DMS 273 (cell line): Measurements from ENCODE around the gene CACNA2D1.
"Not testable (repeated sequence)": the region's sequence is repeated elsewhere in the genome, so short reads cannot be mapped to it uniquely, and the experiment has no call there.

ENCODE experiments used
- DNase-seq: peaks from one replicate; lab custom pipeline; 2025; ENCODE audit not compliant: unreplicated experiment; lab: John Stamatoyannopoulos, UW

Gene CACNA2D1

GRCh38 chr7:82434275-82435022, 9.1 kb downstream of the CACNA2D1 start:
- DNase-seq = no peak

GRCh38 chr7:82433507-82433906, 10.1 kb downstream of the CACNA2D1 start:
- DNase-seq = no peak

GRCh38 chr7:82432743-82433142, 10.8 kb downstream of the CACNA2D1 start:
- not testable (repeated sequence) for DNase-seq

- no peak for DNase-seq
Observed at GRCh38 chr7:82430500-82431465, 12.8 kb downstream of the CACNA2D1 start.

- peak; percentile 63 for DNase-seq
Observed at GRCh38 chr7:82429408-82429807, 14.2 kb downstream of the CACNA2D1 start.

- peak; percentile 44 for DNase-seq
Observed at GRCh38 chr7:82428186-82428961, 15.2 kb downstream of the CACNA2D1 start.

- no peak for DNase-seq
Observed at GRCh38 chr7:82423446-82423845, 20.1 kb downstream of the CACNA2D1 start.

GRCh38 chr7:82419200-82419599, 24.4 kb downstream of the CACNA2D1 start:
- peak; percentile 16 for DNase-seq

GRCh38 chr7:82417898-82418297, 25.7 kb downstream of the CACNA2D1 start:
- no peak for DNase-seq

- no peak for DNase-seq
Observed at GRCh38 chr7:82416402-82416801, 27.2 kb downstream of the CACNA2D1 start.

GRCh38 chr7:82414389-82414788, 29.2 kb downstream of the CACNA2D1 start:
- DNase-seq = no peak

GRCh38 chr7:82413237-82413636, 30.3 kb downstream of the CACNA2D1 start:
- DNase-seq = peak; percentile 12

GRCh38 chr7:82411732-82412131, 31.8 kb downstream of the CACNA2D1 start:
- no peak for DNase-seq

- peak; percentile 28 for DNase-seq
Observed at GRCh38 chr7:82410461-82410860, 33.1 kb downstream of the CACNA2D1 start.

GRCh38 chr7:82406937-82407336, 36.6 kb downstream of the CACNA2D1 start:
- DNase-seq = peak; percentile 21

GRCh38 chr7:82405301-82405700, 38.3 kb downstream of the CACNA2D1 start:
- DNase-seq = no peak

- no peak for DNase-seq
Observed at GRCh38 chr7:82404652-82405051, 38.9 kb downstream of the CACNA2D1 start.

GRCh38 chr7:82404094-82404493, 39.5 kb downstream of the CACNA2D1 start:
- no peak for DNase-seq

- no peak for DNase-seq
Observed at GRCh38 chr7:82397879-82398524, 45.6 kb downstream of the CACNA2D1 start.

- no peak for DNase-seq
Observed at GRCh38 chr7:82396343-82396742, 47.2 kb downstream of the CACNA2D1 start.

- DNase-seq = no peak
Observed at GRCh38 chr7:82395147-82395546, 48.4 kb downstream of the CACNA2D1 start.
